Measurements from ENCODE around the gene ANKRD13D. TPM values are rescaled to one million over a fixed set of nuclear protein-coding genes. Genes with fewer than 3 reads are reported as not detected.
A peak's percentile ranks its signal among the peaks of the same experiment; 100 is the strongest.

Gene ANKRD13D
- total RNA-seq: 100 to 1,000 TPM in 1 of 2 donors, 10 to 100 TPM in 1; 66.6 to 101 TPM

GRCh38 chr11:67289226-67289650, at the start of gene ANKRD13D:
TSS of gene ANKRD13D (plus strand) at chr11:67289303. CDS start at chr11:67289461, 158 bp downstream.
- Histone ChIP-seq H3K4me1 (ENCODE audit: control insufficient read depth in 1 of 2, low read depth in 2 of 2) (peaks cover 15 to 49% of the 10 kb centered on the region in 2 donors), H3K27ac (peak within 1 kb of the TSS; percentile 92 to 93), H3K27me3 (replicated peaks; ENCODE audit: insufficient read depth) (no peaks in the 10 kb centered on the region), H3K9me3 (no peaks in the 10 kb centered on the region), H3K4me3 (peak within 1 kb of the TSS; percentile 97), H3K36me3 (peaks cover 23% of the 10 kb centered on the region)
- DNase-seq (ENCODE audit: low spot score): no peak
- no peak for TF ChIP-seq CTCF (IDR thresholded peaks at IDR 0.05)
- no peak for ATAC-seq (ENCODE audit: insufficient number of reproducible peaks, low FRiP score, low read depth)

GRCh38 chr11:67239783-67240575, 49.1 kb upstream of the ANKRD13D start:
- Histone ChIP-seq H3K27ac (peak overlapping the region; percentile 91 to 94), H3K4me1 (ENCODE audit: control insufficient read depth in 1 of 2, low read depth in 2 of 2) (peaks cover 29 to 38% of the 10 kb centered on the region in 2 donors), H3K4me3 (peak overlapping the region; percentile 84), H3K36me3 (peaks cover 6% of the 10 kb centered on the region), H3K9me3 (no peaks in the 10 kb centered on the region), H3K27me3 (replicated peaks; ENCODE audit: insufficient read depth) (no peaks in the 10 kb centered on the region)
- DNase-seq (ENCODE audit: low spot score) (peak; percentile 93), ATAC-seq (ENCODE audit: insufficient number of reproducible peaks, low FRiP score, low read depth) (peak; percentile 81)
- TF ChIP-seq CTCF (IDR thresholded peaks at IDR 0.05): no peak

- no peaks in the 10 kb centered on the region for H3K27me3 ChIP-seq (replicated peaks; ENCODE audit: insufficient read depth)
- DNase-seq (ENCODE audit: low spot score) (peak; percentile 54), ATAC-seq (ENCODE audit: insufficient number of reproducible peaks, low FRiP score, low read depth) (peak; percentile 35)
- peak overlapping the region; percentile 91 to 94 for H3K27ac ChIP-seq
- peaks cover 29 to 38% of the 10 kb centered on the region in 2 donors for H3K4me1 ChIP-seq (ENCODE audit: control insufficient read depth in 1 of 2, low read depth in 2 of 2)
- H3K36me3 ChIP-seq: peaks cover 14% of the 10 kb centered on the region
- no peak for TF ChIP-seq CTCF (IDR thresholded peaks at IDR 0.05)
- no peaks in the 10 kb centered on the region for H3K9me3 ChIP-seq
- peak overlapping the region; percentile 84 for H3K4me3 ChIP-seq
Measured at GRCh38 chr11:67240576-67241389, 48.3 kb upstream of the ANKRD13D start.

- H3K4me1 ChIP-seq (ENCODE audit: control insufficient read depth in 1 of 2, low read depth in 2 of 2): peaks cover 29 to 38% of the 10 kb centered on the region in 2 donors
- ATAC-seq (ENCODE audit: insufficient number of reproducible peaks, low FRiP score, low read depth): no peak
- no peak for TF ChIP-seq CTCF (IDR thresholded peaks at IDR 0.05)
- peaks cover 26% of the 10 kb centered on the region for H3K36me3 ChIP-seq
- H3K27ac ChIP-seq: no peak overlapping the region
- H3K4me3 ChIP-seq: peak overlapping the region; percentile 84
- H3K9me3 ChIP-seq: no peaks in the 10 kb centered on the region
- no peaks in the 10 kb centered on the region for H3K27me3 ChIP-seq (replicated peaks; ENCODE audit: insufficient read depth)
- DNase-seq (ENCODE audit: low spot score): no peak
Measured at GRCh38 chr11:67242548-67242947, 46.6 kb upstream of the ANKRD13D start.

GRCh38 chr11:67243051-67243450, 46.1 kb upstream of the ANKRD13D start:
- TF ChIP-seq CTCF (IDR thresholded peaks at IDR 0.05): no peak
- Histone ChIP-seq H3K4me3 (no peak overlapping the region), H3K27ac (no peak overlapping the region), H3K4me1 (ENCODE audit: control insufficient read depth in 1 of 2, low read depth in 2 of 2) (peaks cover 29 to 38% of the 10 kb centered on the region in 2 donors), H3K36me3 (peaks cover 31% of the 10 kb centered on the region), H3K9me3 (no peaks in the 10 kb centered on the region), H3K27me3 (replicated peaks; ENCODE audit: insufficient read depth) (no peaks in the 10 kb centered on the region)
- DNase-seq (ENCODE audit: low spot score) (no peak), ATAC-seq (ENCODE audit: insufficient number of reproducible peaks, low FRiP score, low read depth) (no peak)

Data from thoracic aorta (tissue), 2 donors.